Transverse colon (tissue), 3 donors: ENCODE data around the gene ZNF688.

Source experiments
- CTCF ChIP-seq, 5 experiments: fragments of 200-600 bp in 3 of 5; fragments of 450-650 bp in 2 of 5; sonication (generic) in 3 of 5; IDR thresholded peaks; 1 replicate in 2 of 5; 2 replicates in 3 of 5; pipeline ENCODE4 v1.5.1; 2016 to 2017; ENCODE audit warnings: antibody characterized with exemption in 5 of 5, inconsistent platforms in 3 of 5, mild to moderate bottlenecking in 2 of 5, moderate library complexity in 1 of 5
- POLR2A ChIP-seq: fragments of 450-650 bp; IDR thresholded peaks from one replicate; pipeline ENCODE4 v1.6.1; 2016; ENCODE audit warnings: antibody characterized with exemption, mild to moderate bottlenecking, moderate library complexity

GRCh38 chr16:30521873-30522641 lies 49.5 kb downstream of the ZNF688 start:
- TF ChIP-seq POLR2A, result no peak
- peak in 1 of 5 experiments; percentile 28 for TF ChIP-seq CTCF (IDR thresholded peaks at IDR 0.05)
